H1 (cell line): ENCODE results near the gene CAMTA1. TPM values are rescaled to one million over a fixed set of nuclear protein-coding genes. Genes with fewer than 3 reads are reported as not detected.

Source experiments
- CTCF ChIA-PET: fragments of 300-600 bp; sonication (Branson Sonifier 250); formaldehyde crosslinking; loops from one replicate; lab custom pipeline; 2021; ENCODE audit not compliant: partially characterized antibody; lab: Charles Lee
- POLR2A ChIA-PET: fragments of 300-600 bp; sonication (Branson Sonifier 250); formaldehyde crosslinking; loops from one replicate; lab custom pipeline; 2021; ENCODE audit warnings: inconsistent platforms; ENCODE audit not compliant: partially characterized antibody; lab: Charles Lee
- DNase-seq, 2 experiments: peaks; one replicate each; pipeline versions ENCODE4 v3.0.0 to v3.0.0-alpha.2; 2010 to 2022; ENCODE audit warnings: low spot score in 2 of 2, low read depth in 1 of 2, mixed read lengths in 1 of 2
- FAIRE-seq: peaks from 2 replicates; lab custom pipeline; 2011; peaks lifted over from hg19 to GRCh38; lab: Jason Lieb, UNC
- H2AFZ ChIP-seq: 2 replicates; pipeline ENCODE4 v1.8.1; 2012; ENCODE audit warnings: low read length, inconsistent platforms
- H2AK5ac ChIP-seq: 2 replicates; pipeline ENCODE4 v1.6.1; 2013; ENCODE audit warnings: low read depth, low read length
- H2BK120ac ChIP-seq: replicated peaks from 2 replicates; pipeline ENCODE3; 2013; ENCODE audit warnings: low read depth, low read length, inconsistent platforms
- H2BK12ac ChIP-seq: 2 replicates; pipeline ENCODE4 v1.6.1; 2013; ENCODE audit warnings: low read depth, low read length
- H2BK15ac ChIP-seq: 2 replicates; pipeline ENCODE4 v1.6.1; 2013; ENCODE audit warnings: low read length
- H2BK20ac ChIP-seq: 2 replicates; pipeline ENCODE4 v1.6.1; 2013; ENCODE audit warnings: low read length
- H2BK5ac ChIP-seq: 2 replicates; pipeline ENCODE4 v1.6.1; 2013; ENCODE audit warnings: low read depth, low read length
- H3K14ac ChIP-seq: 2 replicates; pipeline ENCODE4 v1.6.1; 2013; ENCODE audit warnings: inconsistent platforms; ENCODE audit not compliant: insufficient read length
- H3K18ac ChIP-seq: 2 replicates; pipeline ENCODE4 v1.6.1; 2013; ENCODE audit warnings: low read length; ENCODE audit errors: extremely low read depth
- H3K23ac ChIP-seq: 2 replicates; pipeline ENCODE4 v1.6.1; 2013; ENCODE audit warnings: inconsistent platforms; ENCODE audit not compliant: insufficient read length
- H3K23me2 ChIP-seq: 2 replicates; pipeline ENCODE4 v1.6.1; 2013; ENCODE audit warnings: low read depth, low read length
- H3K27ac ChIP-seq: 2 replicates; pipeline ENCODE4 v1.6.1; 2011; ENCODE audit warnings: low read depth, low read length, inconsistent platforms
- H3K27me3 ChIP-seq, 4 experiments: replicated peaks in 1 of 4; 1 replicate in 1 of 4; 2 replicates in 3 of 4; pipeline versions ENCODE4 v1.6.1 to v1.8.1; 2011 to 2013; ENCODE audit warnings: low read length in 3 of 4, mild to moderate bottlenecking in 3 of 4, inconsistent platforms in 2 of 4, mixed read lengths in 2 of 4, moderate library complexity in 1 of 4; ENCODE audit not compliant: control insufficient read depth in 3 of 4, insufficient read depth in 3 of 4; ENCODE audit errors: extremely low read depth in 1 of 4
- H3K36me3 ChIP-seq, 4 experiments: 2 replicates each; pipeline versions ENCODE4 v1.6.1 to v1.8.1; 2011 to 2013; ENCODE audit warnings: mild to moderate bottlenecking in 4 of 4, low read length in 3 of 4, moderate library complexity in 2 of 4, control low read depth in 1 of 4, inconsistent platforms in 1 of 4; ENCODE audit not compliant: insufficient read depth in 4 of 4, control insufficient read depth in 2 of 4
- H3K4ac ChIP-seq: replicated peaks from 2 replicates; pipeline ENCODE3; 2013; ENCODE audit warnings: low read length, low read depth, mixed read lengths, inconsistent platforms; ENCODE audit not compliant: insufficient read length
- H3K4me1 ChIP-seq, 4 experiments: replicated peaks in 1 of 4; 1 replicate in 1 of 4; 2 replicates in 3 of 4; pipeline versions ENCODE4 v1.6.1 to v1.8.1; 2011 to 2013; ENCODE audit warnings: low read length in 3 of 4, inconsistent platforms in 2 of 4, mixed read lengths in 1 of 4; ENCODE audit not compliant: insufficient read depth in 4 of 4, control insufficient read depth in 3 of 4
- H3K4me2 ChIP-seq, 2 experiments: 2 replicates each; pipeline versions ENCODE4 v1.6.1 to v1.8.1; 2011 to 2013; ENCODE audit warnings: low read depth in 2 of 2, low read length in 2 of 2, control low read depth in 1 of 2, inconsistent platforms in 1 of 2, mild to moderate bottlenecking in 1 of 2; ENCODE audit not compliant: insufficient read depth in 1 of 2
- H3K4me3 ChIP-seq, 4 experiments: fragments of 200-600, 300-600 bp in 1 of 4; sonication (generic), shearing (Covaris generic), sonication (Bioruptor Twin) in 1 of 4; 2 replicates each; pipeline versions ENCODE4 v1.5.1 to v1.8.1; 2011 to 2016; ENCODE audit warnings: low read length in 4 of 4, low read depth in 3 of 4, control low read depth in 2 of 4, inconsistent platforms in 2 of 4, mild to moderate bottlenecking in 2 of 4, mixed read lengths in 1 of 4, moderate library complexity in 1 of 4; ENCODE audit not compliant: insufficient read depth in 2 of 4; ENCODE audit errors: extremely low read depth in 1 of 4
- H3K56ac ChIP-seq: replicated peaks from 2 replicates; pipeline ENCODE3; 2013; ENCODE audit warnings: low read depth, mild to moderate bottlenecking, mixed read lengths, low read length, inconsistent platforms; ENCODE audit not compliant: insufficient read length
- H3K79me1 ChIP-seq: 2 replicates; pipeline ENCODE4 v1.6.1; 2013; ENCODE audit warnings: low read depth, low read length, control low read depth
- H3K79me2 ChIP-seq, 2 experiments: 2 replicates each; pipeline versions ENCODE4 v1.6.1 to v1.8.1; 2012 to 2013; ENCODE audit warnings: low read length in 2 of 2, mild to moderate bottlenecking in 2 of 2, inconsistent platforms in 1 of 2; ENCODE audit not compliant: insufficient read depth in 2 of 2, control insufficient read depth in 1 of 2
- H3K9ac ChIP-seq, 4 experiments: replicated peaks in 1 of 4; 1 replicate in 1 of 4; 2 replicates in 3 of 4; pipeline versions ENCODE4 v1.6.1 to v1.8.1; 2011 to 2013; ENCODE audit warnings: low read depth in 3 of 4, low read length in 3 of 4, control low read depth in 2 of 4, mild to moderate bottlenecking in 2 of 4, moderate library complexity in 2 of 4, inconsistent platforms in 1 of 4; ENCODE audit errors: extremely low read depth in 1 of 4
- H3K9me3 ChIP-seq, 2 experiments: 2 replicates each; pipeline versions ENCODE4 v1.6.1 to v1.8.1; 2012 to 2013; ENCODE audit warnings: mild to moderate bottlenecking in 2 of 2, moderate library complexity in 2 of 2, control low read depth in 1 of 2, inconsistent platforms in 1 of 2, low read depth in 1 of 2, low read length in 1 of 2, mixed read lengths in 1 of 2; ENCODE audit not compliant: insufficient read depth in 2 of 2
- H4K20me1 ChIP-seq, 2 experiments: replicated peaks in 1 of 2; 2 replicates each; pipeline versions ENCODE3 to v1.8.1; 2011 to 2013; ENCODE audit warnings: inconsistent platforms in 2 of 2, low read length in 2 of 2, mild to moderate bottlenecking in 1 of 2; ENCODE audit not compliant: insufficient read depth in 2 of 2, control insufficient read depth in 1 of 2
- H4K5ac ChIP-seq: 2 replicates; pipeline ENCODE4 v1.6.1; 2013; ENCODE audit warnings: low read length, low read depth, mixed read lengths, inconsistent platforms; ENCODE audit not compliant: insufficient read length
- H4K8ac ChIP-seq: 2 replicates; pipeline ENCODE4 v1.8.0; 2013; ENCODE audit warnings: mild to moderate bottlenecking, moderate library complexity, low read length, inconsistent platforms; ENCODE audit not compliant: insufficient read depth; ENCODE audit errors: extremely low read depth
- H4K91ac ChIP-seq: replicated peaks from 2 replicates; pipeline ENCODE3; 2013; ENCODE audit warnings: low read length, mixed read lengths, inconsistent platforms; ENCODE audit not compliant: insufficient read length
- EZH2 ChIP-seq: fragments of 200-600 bp; sonication (generic); IDR thresholded peaks from 2 replicates; pipeline ENCODE4 v1.7.1; 2012; ENCODE audit warnings: low read depth, mild to moderate bottlenecking, moderate library complexity, low read length, inconsistent platforms; ENCODE audit not compliant: severe bottlenecking
- SRF ChIP-seq: IDR thresholded peaks from 2 replicates; pipeline ENCODE4 v1.6.1; 2011; ENCODE audit warnings: mild to moderate bottlenecking, low read depth, low read length, moderate library complexity
- TAF1 ChIP-seq: IDR thresholded peaks from 2 replicates; pipeline ENCODE4 v1.6.1; 2011; ENCODE audit warnings: mild to moderate bottlenecking, low read depth, low read length
- WGBS, 2 experiments: shearing (Covaris generic) in 1 of 2; methylation state at CpG; one replicate each; pipeline versions ENCODE4 v1.1.6 to v1.1.7; 2013 to 2015; ENCODE audit warnings: low lambda C conversion rate in 2 of 2, mixed read lengths in 2 of 2, inconsistent platforms in 1 of 2, low coverage in 1 of 2, missing lambda C conversion rate in 1 of 2; ENCODE audit not compliant: insufficient replicate concordance in 2 of 2, insufficient coverage in 1 of 2, insufficient read length in 1 of 2; ENCODE audit errors: extremely low coverage in 1 of 2, missing lambda C conversion rate in 1 of 2; 5-methylcytosine and 5-hydroxymethylcytosine counted together
- polyA plus RNA-seq, 7 experiments: library from polyadenylated mRNA; depleted of rRNA in 3 of 7; stranded (reverse) in 5 of 7; unstranded in 2 of 7; fragments of >200 nt in 5 of 7; fragments of 200-250 nt in 2 of 7; gene quantifications; 1 replicate in 5 of 7; 2 replicates in 1 of 7; 4 replicates in 1 of 7; pipeline versions ENCODE4 v1.2.1 to v1.2.3, GENCODE V29; 2011 to 2013; ENCODE audit warnings: missing spikeins in 2 of 7, mixed read lengths in 2 of 7
- total RNA-seq: library from RNA; stranded (reverse); fragmentation: NEBNext Ultra II Directional; extraction: Animal tissue kit (Norgen Biotek cat#: 25700); gene quantifications from 2 replicates; pipeline ENCODE4 v1.2.1, GENCODE V29; 2021

The CAMTA1 gene
- total and polyA plus RNA-seq, 2 of the 8 experiments (the other 6 are each of a cell fraction or from before 2014, with no cell fraction given), result 65.0 to 119 TPM

DNA sequence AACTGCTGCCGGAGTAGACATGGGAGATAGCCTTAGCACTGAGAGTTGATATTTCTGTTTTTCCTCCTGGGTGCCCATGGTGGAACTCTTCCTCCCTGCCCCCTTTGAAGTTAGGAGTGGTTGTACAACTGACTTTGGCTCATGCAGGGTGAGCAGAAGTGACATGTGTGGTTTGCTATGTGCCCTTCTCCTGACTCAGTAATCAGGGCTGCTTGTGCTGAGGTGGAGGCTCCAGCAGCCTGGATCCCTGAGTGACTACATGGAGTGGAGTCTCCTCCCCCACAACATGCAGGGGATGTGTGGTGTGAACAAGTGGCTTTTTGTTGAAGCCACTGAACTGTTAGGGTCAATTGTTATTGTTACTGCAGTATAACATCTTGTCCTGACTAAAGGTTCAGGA, 261.6 kb downstream of the CAMTA1 start:
- no peak overlapping the region for H2BK12ac ChIP-seq
- no peaks in the 10 kb centered on the region for H3K79me1 ChIP-seq
- H2BK120ac ChIP-seq, result no peak overlapping the region
- no peak overlapping the region for H3K9ac ChIP-seq
- no peak for FAIRE-seq
- no peaks in the 10 kb centered on the region for H3K27me3 ChIP-seq
- no peak overlapping the region for H3K27ac ChIP-seq
- H3K14ac ChIP-seq, result no peak overlapping the region
- H4K91ac ChIP-seq, result no peak overlapping the region
- H2BK15ac ChIP-seq, result no peak overlapping the region
- no peaks in the 10 kb centered on the region for H3K9me3 ChIP-seq
- H3K23me2 ChIP-seq, result no peaks in the 10 kb centered on the region
- CTCF ChIA-PET, result interaction anchor here (1.1 to 11.3 kb wide), 4 partner anchors 12 to 75 kb away, joined by 3 to 107 read pairs (median 6); no protein-coding TSS in a partner anchor
- H4K20me1 ChIP-seq, result no peaks in the 10 kb centered on the region
- H3K4me3 ChIP-seq, result no peak overlapping the region
- TF ChIP-seq SRF, result no peak
- TF ChIP-seq TAF1, result no peak
- no peak for TF ChIP-seq EZH2
- TF ChIP-seq, all 59 proteins: peak for 0
- POLR2A ChIA-PET, result no interaction called here
- Histone ChIP-seq H3K18ac (no peak overlapping the region), H2BK5ac (no peak overlapping the region), H3K36me3 (no peaks in the 10 kb centered on the region), H3K4ac (no peak overlapping the region), H2AFZ (no peak overlapping the region), H3K4me2 (no peak overlapping the region), H3K23ac (no peak overlapping the region), H2BK20ac (no peak overlapping the region), H3K56ac (no peak overlapping the region), H4K5ac (no peak overlapping the region), H2AK5ac (no peak overlapping the region), H3K4me1 (peaks cover 0 to 11% (median 5%) of the 10 kb centered on the region in 4 experiments; a peak in 5 of 7 replicates), H3K79me2 (no peaks in the 10 kb centered on the region), H4K8ac (no peak overlapping the region)
- DNase-seq, result no peak
- 91% methylated on average over 1 of the region's 1 CpG; no CpG with 5 or more reads in 1 of the 2 experiments for WGBS, 2 experiments
